ENCODE results near the gene OR52M1. TPM values are rescaled to one million over a fixed set of nuclear protein-coding genes. Genes with fewer than 3 reads are reported as not detected.

OR52M1 gene
- total RNA-seq, 1 experiment from 2014 or later, result not detected

DNA sequence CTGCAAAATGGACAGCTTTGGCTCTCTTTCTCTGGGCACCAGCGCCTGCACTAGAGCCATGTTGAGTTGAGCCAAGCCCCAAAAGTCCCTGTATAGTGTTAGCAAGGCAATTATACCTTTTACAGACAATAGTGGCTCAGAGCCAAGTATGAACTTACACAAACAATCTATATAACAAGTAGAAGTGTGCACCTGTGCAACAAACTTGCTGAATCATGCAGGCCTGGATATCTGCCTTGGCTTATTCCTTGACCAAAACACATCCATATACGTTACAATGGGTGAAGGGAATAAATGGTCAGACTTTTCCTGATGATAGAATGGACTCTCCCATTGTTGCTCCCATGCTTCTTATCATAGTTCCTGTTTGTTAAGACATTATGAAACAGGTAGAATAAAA lies 32.8 kb downstream of the OR52M1 start:
- no peak overlapping the region for H3K4me2 ChIP-seq (ENCODE audit: low read length)
- no peaks in the 10 kb centered on the region for H4K20me1 ChIP-seq (ENCODE audit: insufficient read depth)
- no peak for ATAC-seq
- POLR2A ChIA-PET, result no interaction called here
- H3K9me2 ChIP-seq (ENCODE audit: insufficient read depth), result no peaks in the 10 kb centered on the region
- H3K36me3 ChIP-seq (ENCODE audit: control insufficient read depth in 1 of 2, insufficient read depth in 2 of 2, low read length in 2 of 2), result no peaks in the 10 kb centered on the region
- no peak overlapping the region for H3K9ac ChIP-seq (ENCODE audit: low read length)
- H3K4me1 ChIP-seq (ENCODE audit: control insufficient read depth in 1 of 2, insufficient read depth in 2 of 2, low read length in 2 of 2), result no peaks in the 10 kb centered on the region
- H3K79me2 ChIP-seq (ENCODE audit: insufficient read depth, low read length), result no peaks in the 10 kb centered on the region
- CTCF ChIA-PET, result no interaction called here
- RAD21 ChIA-PET (ENCODE audit: low non-redundant PET in 1 of 2, low total read pairs in 2 of 2, uncharacterized antibody in 2 of 2, unreplicated experiment in 2 of 2), result no interaction called here
- H3K9me3 ChIP-seq (ENCODE audit: control insufficient read depth in 1 of 2, insufficient read depth in 1 of 2, low read depth in 1 of 2, low read length in 2 of 2), result no peaks in the 10 kb centered on the region
- intact Hi-C loops (cut with micrococcal nuclease), result no loop called here
- H3K27ac ChIP-seq (ENCODE audit: low read depth, low read length), result no peak overlapping the region
- no peak for DNase-seq (ENCODE audit: low read depth, low spot score)
- peaks cover 78% of the 10 kb centered on the region for H3K27me3 ChIP-seq (ENCODE audit: insufficient read depth, low read length)
- no peak overlapping the region for H2AFZ ChIP-seq (ENCODE audit: low read depth, low read length, poor library complexity, severe bottlenecking)
- no TSS peak for BruUV-seq (replicated peaks)
- TF ChIP-seq SRF (IDR thresholded peaks at IDR 0.05; ENCODE audit: low read depth) (no peak), TCF7L2 (IDR thresholded peaks at IDR 0.05; ENCODE audit: borderline replicate concordance, extremely low read depth, insufficient read depth, insufficient read length) (no peak)
- H3K4me3 ChIP-seq (replicated peaks in 1 of 2; ENCODE audit: low read depth in 1 of 2, low read length in 2 of 2), result no peak overlapping the region

DNA sequence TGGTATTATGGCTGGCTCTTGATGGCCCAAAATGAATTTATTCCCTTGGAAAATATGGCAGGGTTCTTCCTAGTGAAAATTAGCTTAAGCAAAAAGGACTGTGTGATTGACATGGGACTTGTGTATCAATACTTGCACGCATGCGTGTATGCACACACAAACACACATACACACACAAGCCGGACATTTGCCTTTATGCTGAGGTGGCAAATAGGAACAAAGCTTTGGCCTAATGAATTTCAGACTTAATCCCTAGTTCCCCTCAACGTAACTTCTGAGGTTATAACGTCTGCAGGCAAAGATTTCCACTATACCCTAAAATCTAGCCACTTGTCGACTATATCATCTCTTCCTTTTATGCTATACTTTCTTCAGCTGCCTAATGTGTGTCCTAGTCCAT lies 33.6 kb downstream of the OR52M1 start:
- TF ChIP-seq EGR1 (IDR thresholded peaks at IDR 0.05; ENCODE audit: low read depth) (no peak), ZFX (IDR thresholded peaks at IDR 0.05) (no peak), TCF7L2 (IDR thresholded peaks at IDR 0.05; ENCODE audit: borderline replicate concordance, extremely low read depth, insufficient read depth, insufficient read length) (no peak), ATF3 (IDR thresholded peaks at IDR 0.05) (no peak), REST (IDR thresholded peaks at IDR 0.05; ENCODE audit: low read depth) (no peak), JUND (IDR thresholded peaks at IDR 0.05) (no peak), POLR2A (IDR thresholded peaks at IDR 0.05; ENCODE audit: borderline replicate concordance, extremely low read depth, insufficient read depth, insufficient read length) (no peak), RAD21 (IDR thresholded peaks at IDR 0.05; ENCODE audit: low read depth) (no peak)
- TF ChIP-seq, protein P1, sequence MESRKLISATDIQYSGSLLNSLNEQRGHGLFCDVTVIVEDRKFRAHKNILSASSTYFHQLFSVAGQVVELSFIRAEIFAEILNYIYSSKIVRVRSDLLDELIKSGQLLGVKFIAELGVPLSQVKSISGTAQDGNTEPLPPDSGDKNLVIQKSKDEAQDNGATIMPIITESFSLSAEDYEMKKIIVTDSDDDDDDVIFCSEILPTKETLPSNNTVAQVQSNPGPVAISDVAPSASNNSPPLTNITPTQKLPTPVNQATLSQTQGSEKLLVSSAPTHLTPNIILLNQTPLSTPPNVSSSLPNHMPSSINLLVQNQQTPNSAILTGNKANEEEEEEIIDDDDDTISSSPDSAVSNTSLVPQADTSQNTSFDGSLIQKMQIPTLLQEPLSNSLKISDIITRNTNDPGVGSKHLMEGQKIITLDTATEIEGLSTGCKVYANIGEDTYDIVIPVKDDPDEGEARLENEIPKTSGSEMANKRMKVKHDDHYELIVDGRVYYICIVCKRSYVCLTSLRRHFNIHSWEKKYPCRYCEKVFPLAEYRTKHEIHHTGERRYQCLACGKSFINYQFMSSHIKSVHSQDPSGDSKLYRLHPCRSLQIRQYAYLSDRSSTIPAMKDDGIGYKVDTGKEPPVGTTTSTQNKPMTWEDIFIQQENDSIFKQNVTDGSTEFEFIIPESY (IDR thresholded peaks at IDR 0.05; ENCODE audit: extremely low read depth, insufficient replicate concordance, low read length), result no peak
- TF ChIP-seq, protein P2, sequence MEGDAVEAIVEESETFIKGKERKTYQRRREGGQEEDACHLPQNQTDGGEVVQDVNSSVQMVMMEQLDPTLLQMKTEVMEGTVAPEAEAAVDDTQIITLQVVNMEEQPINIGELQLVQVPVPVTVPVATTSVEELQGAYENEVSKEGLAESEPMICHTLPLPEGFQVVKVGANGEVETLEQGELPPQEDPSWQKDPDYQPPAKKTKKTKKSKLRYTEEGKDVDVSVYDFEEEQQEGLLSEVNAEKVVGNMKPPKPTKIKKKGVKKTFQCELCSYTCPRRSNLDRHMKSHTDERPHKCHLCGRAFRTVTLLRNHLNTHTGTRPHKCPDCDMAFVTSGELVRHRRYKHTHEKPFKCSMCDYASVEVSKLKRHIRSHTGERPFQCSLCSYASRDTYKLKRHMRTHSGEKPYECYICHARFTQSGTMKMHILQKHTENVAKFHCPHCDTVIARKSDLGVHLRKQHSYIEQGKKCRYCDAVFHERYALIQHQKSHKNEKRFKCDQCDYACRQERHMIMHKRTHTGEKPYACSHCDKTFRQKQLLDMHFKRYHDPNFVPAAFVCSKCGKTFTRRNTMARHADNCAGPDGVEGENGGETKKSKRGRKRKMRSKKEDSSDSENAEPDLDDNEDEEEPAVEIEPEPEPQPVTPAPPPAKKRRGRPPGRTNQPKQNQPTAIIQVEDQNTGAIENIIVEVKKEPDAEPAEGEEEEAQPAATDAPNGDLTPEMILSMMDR (IDR thresholded peaks at IDR 0.05 in 2 of 3, conservative IDR thresholded peaks at IDR 0.05 in 1 of 3; ENCODE audit: borderline replicate concordance in 1 of 3, insufficient read depth in 1 of 3, low read depth in 2 of 3, low read length in 2 of 3), result no peak
- no peaks in the 10 kb centered on the region for H3K4me1 ChIP-seq (ENCODE audit: control insufficient read depth in 1 of 2, insufficient read depth in 2 of 2, low read length in 2 of 2)
- H3K4me2 ChIP-seq (ENCODE audit: low read length), result no peak overlapping the region
- no peaks in the 10 kb centered on the region for H3K36me3 ChIP-seq (ENCODE audit: control insufficient read depth in 1 of 2, insufficient read depth in 2 of 2, low read length in 2 of 2)
- no peaks in the 10 kb centered on the region for H4K20me1 ChIP-seq (ENCODE audit: insufficient read depth)
- no peak for ATAC-seq
- H3K4me3 ChIP-seq (replicated peaks in 1 of 2; ENCODE audit: low read depth in 1 of 2, low read length in 2 of 2), result no peak overlapping the region
- H3K27me3 ChIP-seq (ENCODE audit: insufficient read depth, low read length), result peaks cover 75% of the 10 kb centered on the region
- DNase-seq (ENCODE audit: low read depth, low spot score), result no peak
- H3K79me2 ChIP-seq (ENCODE audit: insufficient read depth, low read length), result no peaks in the 10 kb centered on the region
- ChIA-PET RAD21 (ENCODE audit: low non-redundant PET in 1 of 2, low total read pairs in 2 of 2, uncharacterized antibody in 2 of 2, unreplicated experiment in 2 of 2) (no interaction called here), POLR2A (no interaction called here), CTCF (no interaction called here)
- BruUV-seq (replicated peaks), result no TSS peak
- no peaks in the 10 kb centered on the region for H3K9me2 ChIP-seq (ENCODE audit: insufficient read depth)
- no peaks in the 10 kb centered on the region for H3K9me3 ChIP-seq (ENCODE audit: control insufficient read depth in 1 of 2, insufficient read depth in 1 of 2, low read depth in 1 of 2, low read length in 2 of 2)
- H2AFZ ChIP-seq (ENCODE audit: low read depth, low read length, poor library complexity, severe bottlenecking), result no peak overlapping the region
- no peak overlapping the region for H3K9ac ChIP-seq (ENCODE audit: low read length)
- no peak overlapping the region for H3K27ac ChIP-seq (ENCODE audit: low read depth, low read length)
- intact Hi-C loops (cut with micrococcal nuclease), result no loop called here
